Measurements from ENCODE around the gene TMEM150A.
"Not testable (repeated sequence)": the region's sequence is repeated elsewhere in the genome, so short reads cannot be mapped to it uniquely, and the experiment has no call there.

The TMEM150A gene

GRCh38 chr2:85602476-85603234, at the start of gene TMEM150A:
Gene TMEM150A (minus strand): TSS chr2:85602698. CDS start chr2:85601948, 750 bp downstream.
- peak; percentile 57 to 96 (median 90) for DNase-seq

GRCh38 chr2:85652056-85652455, 49.6 kb upstream of the TMEM150A start:
- no peak for DNase-seq

DNA sequence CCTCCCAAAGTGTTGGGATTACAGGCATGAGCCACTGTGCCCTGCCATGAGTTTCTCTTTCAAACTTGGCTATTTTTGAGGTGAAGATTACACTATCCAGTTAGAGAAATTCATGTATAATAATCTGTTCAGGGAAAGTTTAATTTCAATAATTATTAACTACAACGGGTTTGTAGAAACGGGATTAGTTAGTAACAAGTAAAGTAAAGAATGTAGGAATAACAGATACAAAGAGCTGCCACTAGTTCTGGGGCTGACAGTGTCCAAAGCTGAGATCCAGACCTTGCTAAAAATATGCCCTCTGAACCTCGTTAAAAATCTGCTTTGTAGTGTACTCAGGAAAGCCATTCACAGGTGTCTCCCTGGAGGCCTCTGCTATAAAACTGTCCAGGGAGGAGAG, 48.6 kb upstream of the TMEM150A start:
- DNase-seq = no peak

- no peak for DNase-seq
Measured at GRCh38 chr2:85650456-85650855, 48.0 kb upstream of the TMEM150A start.

DNA sequence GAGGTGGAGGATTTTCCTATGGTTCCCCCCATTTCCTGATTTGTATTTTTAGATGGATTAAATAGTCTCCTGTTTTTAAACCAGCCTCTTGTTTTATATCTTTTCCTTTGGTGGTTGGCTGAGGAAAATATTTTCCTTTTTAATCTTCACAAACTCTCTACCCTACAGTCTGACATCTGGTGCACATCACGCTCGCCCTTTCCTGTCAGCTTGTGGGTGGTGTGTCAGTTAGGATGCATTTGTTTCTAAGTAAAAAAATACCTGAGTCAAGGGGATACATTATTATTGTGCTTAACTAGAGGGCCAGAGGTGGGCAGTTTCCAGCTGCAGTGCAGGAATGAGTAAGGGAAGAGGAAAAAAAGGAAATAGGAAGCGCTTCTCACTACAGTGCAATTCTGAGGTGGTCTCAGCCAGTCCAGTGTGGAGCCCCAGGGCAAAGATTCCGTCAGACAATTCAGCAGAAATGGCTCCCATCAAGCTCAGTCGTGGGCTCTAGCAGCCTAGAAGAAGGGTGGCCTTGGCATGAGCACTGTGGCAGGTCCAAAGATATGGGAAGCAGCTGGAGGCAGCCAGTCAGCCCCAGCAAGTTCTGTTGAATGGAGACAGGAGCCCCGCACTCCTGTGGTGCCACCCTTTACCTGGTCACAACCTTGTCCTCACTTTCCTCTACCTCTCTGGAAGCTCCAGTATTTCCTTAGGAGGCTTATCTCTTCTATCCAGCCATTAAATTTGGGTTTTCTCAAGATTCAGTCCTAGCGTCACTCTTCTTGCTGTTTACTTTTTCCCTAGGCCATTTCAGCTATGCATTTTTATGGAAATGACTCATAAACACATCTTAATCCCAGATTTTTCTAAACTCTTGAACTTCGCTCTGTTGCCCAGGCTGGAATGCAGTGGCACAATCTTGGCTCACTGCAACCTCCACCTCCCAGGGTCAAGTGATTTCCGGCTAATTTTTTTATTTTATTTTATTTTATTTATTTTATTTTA, 47.0 kb upstream of the TMEM150A start:
- no peak for DNase-seq

DNA sequence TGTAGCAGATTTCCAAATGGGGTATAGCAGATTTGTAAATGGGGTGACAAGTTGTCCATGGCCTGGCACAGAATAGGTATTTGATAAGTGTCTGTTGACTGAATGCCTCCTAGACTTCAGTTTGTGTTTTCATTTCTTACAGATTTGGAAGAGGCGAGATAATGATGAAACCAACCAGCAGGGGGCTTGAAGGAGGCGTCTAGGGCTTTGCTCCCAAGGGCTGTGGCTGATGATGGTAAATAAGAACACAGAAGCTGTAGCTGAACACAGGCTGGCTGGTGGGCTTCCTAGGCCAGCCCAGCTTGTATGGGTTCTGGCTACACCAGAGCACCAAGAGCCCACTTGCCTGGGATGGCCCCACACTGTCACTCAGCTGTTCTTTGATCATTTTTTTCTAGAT, 46.1 kb upstream of the TMEM150A start:
- no peak for DNase-seq

DNA sequence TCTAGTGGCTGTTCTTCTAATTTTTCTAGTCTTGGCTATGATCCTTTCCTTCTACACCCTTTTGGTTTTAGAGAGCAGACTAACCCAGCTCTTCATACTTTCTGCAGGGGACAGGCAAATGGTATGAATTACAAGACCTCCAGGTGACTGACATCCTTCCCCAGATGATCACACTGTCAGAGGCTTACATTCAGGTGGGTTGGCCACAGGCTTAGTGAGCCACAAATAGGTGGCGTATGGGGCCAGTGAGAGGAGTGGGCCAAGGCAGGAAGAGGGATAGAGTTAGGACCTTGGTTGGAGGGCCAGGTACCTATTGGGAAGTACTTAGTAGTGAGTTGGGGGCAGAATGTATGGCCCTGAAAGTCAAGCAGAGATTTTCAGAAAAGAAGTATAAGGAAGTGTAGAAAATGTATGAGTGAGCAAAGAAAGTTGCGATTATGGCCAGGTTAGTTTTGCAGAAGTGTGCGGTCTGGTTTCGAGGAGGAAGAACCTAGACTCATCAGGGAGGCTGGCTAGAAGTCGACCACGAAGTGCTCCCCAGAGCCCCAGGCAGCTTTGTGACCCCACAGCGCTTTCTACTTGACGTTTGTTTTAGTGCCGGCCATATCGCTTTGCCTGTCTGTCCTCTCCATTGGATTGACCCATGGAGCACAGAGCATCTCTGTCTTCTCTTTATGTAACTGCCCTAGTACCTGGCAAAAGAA, 45.5 kb upstream of the TMEM150A start:
- no peak for DNase-seq

- no peak for DNase-seq
Measured at GRCh38 chr2:85646166-85646565, 43.7 kb upstream of the TMEM150A start.

DNA sequence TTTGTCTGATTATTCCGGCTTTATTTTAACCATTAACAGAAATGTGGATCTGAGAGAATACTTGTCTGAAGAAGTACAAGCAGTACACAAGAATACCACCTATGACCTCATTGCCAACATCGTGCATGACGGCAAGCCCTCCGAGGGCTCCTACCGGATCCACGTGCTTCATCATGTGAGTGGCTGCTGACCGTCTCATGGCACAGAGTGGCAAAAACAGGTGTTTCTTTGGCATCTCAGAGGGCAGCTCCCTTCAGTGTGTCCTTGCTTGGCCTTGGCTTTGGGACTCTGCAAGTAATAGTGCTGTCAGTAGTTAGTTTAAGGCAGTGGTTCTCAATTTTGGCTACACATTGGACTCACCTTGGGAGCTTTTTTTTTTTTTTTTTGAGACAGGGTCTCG, 42.4 kb upstream of the TMEM150A start:
- no peak for DNase-seq

- DNase-seq = no peak
Measured at GRCh38 chr2:85642725-85643124, 40.2 kb upstream of the TMEM150A start.

DNA sequence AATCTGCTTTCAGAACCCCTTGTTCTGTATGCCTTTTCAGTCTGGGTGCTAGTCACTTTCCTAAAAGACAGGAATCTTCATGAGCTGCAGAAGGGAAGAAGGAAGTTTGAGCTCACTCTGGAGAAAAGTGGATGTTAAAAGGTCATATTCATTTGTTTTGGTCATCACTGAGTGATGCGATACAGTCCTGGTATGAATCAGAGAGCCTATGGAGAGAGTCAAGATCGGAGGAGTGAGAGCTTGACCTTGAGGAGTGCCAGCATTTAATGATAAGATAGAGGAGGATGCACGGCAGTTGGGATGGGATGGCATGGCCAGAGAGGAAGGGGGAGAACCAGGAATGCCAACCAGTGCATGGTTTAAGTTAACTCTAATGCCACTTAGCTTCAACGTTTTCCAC, 33.1 kb upstream of the TMEM150A start:
- no peak for DNase-seq

DNA sequence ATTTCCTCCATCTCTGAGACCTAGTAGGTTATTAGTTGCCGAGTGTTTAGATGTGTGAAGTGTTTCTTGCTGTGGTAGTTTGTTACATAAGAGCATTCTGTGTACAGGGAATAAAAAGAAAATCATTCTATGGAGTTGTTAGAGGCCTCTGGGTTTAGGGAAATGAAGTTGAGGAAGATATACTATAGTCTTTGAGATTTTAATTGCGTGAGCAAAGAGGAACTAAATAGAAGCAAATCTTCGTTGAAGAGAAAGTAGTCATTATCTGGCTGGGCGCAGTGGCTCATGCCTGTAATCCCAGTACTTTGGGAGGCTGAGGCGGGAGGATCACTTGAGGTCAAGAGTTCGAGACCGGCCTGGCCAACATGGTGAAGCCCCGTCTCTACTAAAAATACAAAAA, 32.5 kb upstream of the TMEM150A start:
- DNase-seq = no peak

DNA sequence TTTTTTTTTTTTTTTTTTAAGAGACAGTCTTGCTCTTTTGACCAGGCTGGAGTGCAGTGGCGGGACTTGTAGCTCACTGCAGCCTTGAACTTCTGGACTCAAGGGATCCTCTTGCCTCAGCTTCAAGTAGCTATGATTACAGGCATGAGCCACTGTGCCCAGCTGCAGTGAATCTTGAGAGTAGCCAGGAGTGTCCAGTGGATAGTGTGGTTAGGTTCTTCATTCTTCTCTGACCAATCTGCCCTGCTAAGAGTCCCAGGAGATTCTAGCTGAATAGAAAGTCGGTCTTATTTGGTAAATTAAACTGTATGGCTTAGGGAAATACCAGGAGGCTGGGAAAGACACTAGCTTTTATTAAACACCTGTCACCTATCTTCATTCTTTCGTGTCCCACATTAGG, 28.8 kb upstream of the TMEM150A start:
- no peak for DNase-seq

- DNase-seq = no peak
Measured at GRCh38 chr2:85628658-85629057, 26.2 kb upstream of the TMEM150A start.

GRCh38 chr2:85623991-85624390, 21.5 kb upstream of the TMEM150A start:
- no peak for DNase-seq

- DNase-seq = no peak
Measured at GRCh38 chr2:85621338-85621737, 18.8 kb upstream of the TMEM150A start.

DNA sequence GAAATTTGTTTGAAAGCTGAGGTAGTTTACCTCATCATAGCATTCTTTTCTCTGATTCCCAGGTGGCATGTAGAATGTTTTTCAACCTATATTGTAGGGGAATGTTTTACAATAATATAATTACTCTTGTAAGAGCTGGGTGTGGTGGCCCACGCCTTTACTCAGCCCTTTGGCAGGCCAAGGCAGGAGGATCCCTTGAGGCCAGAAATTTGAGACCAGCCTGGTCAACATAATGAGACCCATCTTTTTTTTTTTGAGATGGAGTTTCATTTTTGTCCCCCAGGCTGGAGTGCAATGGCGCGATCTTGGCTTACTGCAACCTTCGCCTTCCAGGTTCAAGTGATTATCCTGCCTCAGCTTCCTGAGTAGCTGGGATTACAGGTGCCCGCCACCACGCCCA, 17.1 kb upstream of the TMEM150A start:
- no peak for DNase-seq

DNA sequence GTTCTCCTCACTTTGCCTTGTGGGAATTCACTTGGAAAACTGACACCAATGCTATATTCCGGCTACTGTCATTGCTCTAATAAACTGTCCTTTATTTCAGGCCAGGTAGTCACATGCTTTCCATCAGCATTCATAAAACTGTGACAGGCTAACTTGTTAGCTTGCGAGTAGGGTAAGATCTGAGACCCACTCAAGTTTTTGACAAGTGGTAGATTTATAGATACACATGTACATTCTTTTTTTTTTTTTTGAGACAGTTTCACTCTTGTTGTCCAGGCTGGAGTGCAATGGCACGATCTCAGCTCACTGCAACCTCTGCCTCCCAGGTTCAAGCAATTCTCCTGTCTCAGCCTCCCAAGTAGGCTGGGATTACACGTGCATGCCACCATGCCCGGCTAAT, 15.2 kb upstream of the TMEM150A start:
- not testable (repeated sequence) for DNase-seq

DNA sequence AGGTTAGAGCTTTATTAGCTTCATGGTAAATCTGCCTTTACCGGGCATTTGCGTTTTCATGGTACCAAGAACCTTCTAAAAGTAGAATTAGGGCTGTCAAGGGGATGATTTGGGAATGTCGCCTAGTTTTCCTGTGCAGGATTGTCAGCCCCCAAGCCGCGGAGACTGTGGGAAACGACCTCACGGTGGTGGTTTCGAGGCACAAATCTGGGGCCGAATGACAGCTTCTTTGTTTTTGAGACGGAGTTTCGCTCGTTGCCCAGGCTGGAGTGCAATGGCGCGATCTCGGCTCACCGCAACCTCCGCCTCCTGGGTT, 12.9 kb upstream of the TMEM150A start:
- DNase-seq = no peak

GRCh38 chr2:85614757-85615156, 12.3 kb upstream of the TMEM150A start:
- not testable (repeated sequence) for DNase-seq

GRCh38 chr2:85613717-85614515, 11.4 kb upstream of the TMEM150A start:
- DNase-seq = no peak
